ENCODE results near the gene DAND5.

The DAND5 gene

GRCh38 chr19:13010992-13011652 lies 41.7 kb downstream of the DAND5 start:
- DNase-seq: no peak

GRCh38 chr19:13011653-13012389 lies 42.4 kb downstream of the DAND5 start:
- DNase-seq: no peak

GRCh38 chr19:13012390-13012689 lies 43.0 kb downstream of the DAND5 start:
- DNase-seq: no peak

- DNase-seq: no peak
Observed at GRCh38 chr19:13012690-13013608, 43.6 kb downstream of the DAND5 start.

GRCh38 chr19:13013649-13014048 lies 44.3 kb downstream of the DAND5 start:
- DNase-seq: no peak

- no peak for DNase-seq
Observed at GRCh38 chr19:13014101-13014920, 44.9 kb downstream of the DAND5 start.

- DNase-seq: no peak
Observed at GRCh38 chr19:13014921-13015280, 45.5 kb downstream of the DAND5 start.

GRCh38 chr19:13015361-13016223 lies 46.2 kb downstream of the DAND5 start:
- DNase-seq: no peak

- no peak for DNase-seq
Observed at GRCh38 chr19:13016245-13016627, 46.9 kb downstream of the DAND5 start.

- no peak for DNase-seq
Observed at GRCh38 chr19:13016628-13017305, 47.4 kb downstream of the DAND5 start.

GRCh38 chr19:13017306-13018034 lies 48.1 kb downstream of the DAND5 start:
- DNase-seq: no peak

- no peak for DNase-seq
Observed at GRCh38 chr19:13018035-13018914, 48.9 kb downstream of the DAND5 start.

GRCh38 chr19:13019332-13019731 lies 50.0 kb downstream of the DAND5 start:
- DNase-seq: no peak

- no peak for DNase-seq
Observed at GRCh38 chr19:13020002-13020414, 50.6 kb downstream of the DAND5 start.

GRCh38 chr19:13022111-13022858 lies 52.9 kb downstream of the DAND5 start:
- no peak for DNase-seq

GRCh38 chr19:13022859-13023636 lies 53.7 kb downstream of the DAND5 start:
- no peak for DNase-seq

GRCh38 chr19:13023656-13024055 lies 54.3 kb downstream of the DAND5 start:
- DNase-seq: no peak
